Measurements from ENCODE around the gene HOXA4.

DNA sequence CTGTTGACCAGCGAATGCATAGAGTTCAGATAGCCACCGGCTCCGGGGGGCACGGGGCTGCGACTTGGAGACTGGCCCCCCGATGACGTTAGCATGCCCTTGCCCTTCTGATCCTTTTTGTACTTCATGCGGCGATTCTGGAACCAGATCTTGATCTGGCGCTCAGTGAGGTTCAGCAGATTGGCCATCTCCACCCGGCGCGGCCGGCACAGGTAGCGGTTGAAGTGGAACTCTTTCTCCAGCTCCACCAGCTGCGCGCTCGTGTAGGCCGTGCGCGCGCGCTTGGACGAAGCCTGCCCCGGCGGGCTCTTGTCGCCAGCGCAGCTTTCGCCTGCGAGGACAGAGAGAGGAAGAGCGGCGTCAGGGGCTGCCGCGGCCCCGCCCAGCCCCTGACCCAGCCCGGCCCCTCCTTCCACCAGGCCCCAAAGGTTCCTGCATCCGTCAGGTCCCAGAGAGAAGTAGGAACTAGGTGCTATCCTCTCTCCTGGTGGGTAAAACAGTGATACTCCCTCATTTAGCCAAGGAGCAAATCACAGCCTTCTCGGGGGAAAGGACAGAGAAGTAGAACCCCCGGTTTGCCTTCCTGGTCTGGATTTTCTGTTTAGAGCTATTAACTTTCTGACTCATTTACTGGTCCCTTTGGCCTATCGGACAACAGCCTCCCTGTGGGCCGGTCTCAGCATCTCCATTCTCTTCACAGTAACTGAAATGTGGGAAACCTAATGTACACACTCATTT, 22.0 kb downstream of the HOXA4 start:
- no peak for TF ChIP-seq CTCF (IDR thresholded peaks at IDR 0.05 in 2 of 3, conservative IDR thresholded peaks at IDR 0.05 in 1 of 3; ENCODE audit: borderline replicate concordance in 1 of 3, insufficient read depth in 1 of 3, low read depth in 2 of 3, low read length in 2 of 3)
- TF ChIP-seq ZNF274 (IDR thresholded peaks at IDR 0.05; ENCODE audit: low read depth, low read length): no peak
- no peak for TF ChIP-seq SRF (IDR thresholded peaks at IDR 0.05; ENCODE audit: low read depth)
- TF ChIP-seq MAX (IDR thresholded peaks at IDR 0.05): no peak
- TF ChIP-seq, protein P1, sequence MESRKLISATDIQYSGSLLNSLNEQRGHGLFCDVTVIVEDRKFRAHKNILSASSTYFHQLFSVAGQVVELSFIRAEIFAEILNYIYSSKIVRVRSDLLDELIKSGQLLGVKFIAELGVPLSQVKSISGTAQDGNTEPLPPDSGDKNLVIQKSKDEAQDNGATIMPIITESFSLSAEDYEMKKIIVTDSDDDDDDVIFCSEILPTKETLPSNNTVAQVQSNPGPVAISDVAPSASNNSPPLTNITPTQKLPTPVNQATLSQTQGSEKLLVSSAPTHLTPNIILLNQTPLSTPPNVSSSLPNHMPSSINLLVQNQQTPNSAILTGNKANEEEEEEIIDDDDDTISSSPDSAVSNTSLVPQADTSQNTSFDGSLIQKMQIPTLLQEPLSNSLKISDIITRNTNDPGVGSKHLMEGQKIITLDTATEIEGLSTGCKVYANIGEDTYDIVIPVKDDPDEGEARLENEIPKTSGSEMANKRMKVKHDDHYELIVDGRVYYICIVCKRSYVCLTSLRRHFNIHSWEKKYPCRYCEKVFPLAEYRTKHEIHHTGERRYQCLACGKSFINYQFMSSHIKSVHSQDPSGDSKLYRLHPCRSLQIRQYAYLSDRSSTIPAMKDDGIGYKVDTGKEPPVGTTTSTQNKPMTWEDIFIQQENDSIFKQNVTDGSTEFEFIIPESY (IDR thresholded peaks at IDR 0.05; ENCODE audit: extremely low read depth, insufficient replicate concordance, low read length): no peak
- no peak for TF ChIP-seq POLR2A (IDR thresholded peaks at IDR 0.05; ENCODE audit: borderline replicate concordance, extremely low read depth, insufficient read depth, insufficient read length)
